SIG-M5 (cell line): ENCODE data around the gene PTGER3.

Source experiments
- DNase-seq: peaks from one replicate; lab custom pipeline; 2025; lab: John Stamatoyannopoulos, UW

Gene PTGER3

GRCh38 chr1:71047635-71048607, at the start of gene PTGER3:
Gene PTGER3, minus strand, starts transcription at chr1:71047816. Its CDS starts 239 bp downstream, at chr1:71047577.
- no peak for DNase-seq

GRCh38 chr1:71094913-71095312, 47.3 kb upstream of the PTGER3 start:
- no peak for DNase-seq

- DNase-seq, result no peak
Observed at GRCh38 chr1:71093938-71094337, 46.3 kb upstream of the PTGER3 start.

- no peak for DNase-seq
Observed at GRCh38 chr1:71089536-71090270, 42.1 kb upstream of the PTGER3 start.

- DNase-seq, result no peak
Observed at GRCh38 chr1:71088645-71089287, 41.1 kb upstream of the PTGER3 start.

- no peak for DNase-seq
Observed at GRCh38 chr1:71087713-71088112, 40.1 kb upstream of the PTGER3 start.

- DNase-seq, result no peak
Observed at GRCh38 chr1:71087060-71087459, 39.4 kb upstream of the PTGER3 start.

- no peak for DNase-seq
Observed at GRCh38 chr1:71086331-71086730, 38.7 kb upstream of the PTGER3 start.

GRCh38 chr1:71083271-71083670, 35.7 kb upstream of the PTGER3 start:
- no peak for DNase-seq

- DNase-seq, result no peak
Observed at GRCh38 chr1:71081697-71082080, 34.1 kb upstream of the PTGER3 start.

GRCh38 chr1:71080739-71081696, 33.4 kb upstream of the PTGER3 start, which contains the start of gene ZRANB2:
Gene ZRANB2, minus strand, starts transcription at chr1:71081035. Its CDS starts 40 bp downstream, at chr1:71080995.
- peak; percentile 78 for DNase-seq

GRCh38 chr1:71080230-71080738, 32.7 kb upstream of the PTGER3 start:
- DNase-seq, result no peak

GRCh38 chr1:71074681-71075080, 27.1 kb upstream of the PTGER3 start:
- no peak for DNase-seq

GRCh38 chr1:71072273-71072672, 24.7 kb upstream of the PTGER3 start:
- no peak for DNase-seq

- no peak for DNase-seq
Observed at GRCh38 chr1:71071720-71072119, 24.1 kb upstream of the PTGER3 start.

GRCh38 chr1:71068325-71069240, 21.0 kb upstream of the PTGER3 start:
- DNase-seq, result no peak

GRCh38 chr1:71054791-71055190, 7.2 kb upstream of the PTGER3 start:
- DNase-seq, result no peak

- no peak for DNase-seq
Observed at GRCh38 chr1:71054281-71054731, 6.7 kb upstream of the PTGER3 start.

- DNase-seq, result no peak
Observed at GRCh38 chr1:71053758-71054157, 6.1 kb upstream of the PTGER3 start.

- DNase-seq, result no peak
Observed at GRCh38 chr1:71053146-71053545, 5.5 kb upstream of the PTGER3 start.
